ENCODE data around the gene PRPF19. TPM values are rescaled to one million over a fixed set of nuclear protein-coding genes. Genes with fewer than 3 reads are reported as not detected.

PRPF19 gene
- total and polyA plus RNA-seq, 2 of the 13 experiments (the other 11 are each of a cell fraction or from before 2014, with no cell fraction given) = 27.4 to 91.1 TPM

DNA sequence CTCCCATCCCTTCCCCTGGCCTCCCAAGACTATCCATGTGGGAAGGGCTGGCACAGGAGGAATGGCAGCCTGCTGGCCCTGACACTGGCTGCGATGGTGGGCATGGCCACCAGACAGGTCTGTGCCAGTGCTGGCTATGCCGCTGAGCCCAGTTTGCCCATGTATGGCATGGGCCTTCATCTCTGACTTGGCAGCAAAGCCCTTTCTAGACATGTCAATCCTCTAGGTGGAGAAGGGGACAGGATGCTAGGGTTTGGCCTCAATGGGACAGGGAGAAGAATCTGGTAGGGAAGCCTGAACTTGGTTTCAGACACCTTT is 30.3 kb downstream of the PRPF19 start:
- no peaks in the 10 kb centered on the region for H3K27me3 ChIP-seq (ENCODE audit: control insufficient read depth in 1 of 2, insufficient read depth in 2 of 2, low read length in 2 of 2)
- ChIA-PET POLR2A (no interaction called here), CTCF (ENCODE audit: low intra/inter-chr PET ratio, low total read pairs) (no interaction called here)
- peaks cover 47% of the 10 kb centered on the region for H3K4me1 ChIP-seq (ENCODE audit: insufficient read depth, low read length)
- no peaks in the 10 kb centered on the region for H3K9me3 ChIP-seq (ENCODE audit: low read length)
- in situ Hi-C loops (cut with HindIII; ENCODE audit: extremely low pct_ligation_motif_present, low pct_unique_long_range_greater_than_20kb) (no loop called here), intact Hi-C loops (cut with micrococcal nuclease; ENCODE audit: unreplicated experiment) (no loop called here)
- no peak overlapping the region for H3K4me2 ChIP-seq (ENCODE audit: low read depth, low read length)
- DNase-seq (ENCODE audit: low spot score) (no peak), ATAC-seq (no peak), FAIRE-seq (no peak)
- no peak overlapping the region for H3K4me3 ChIP-seq (replicated peaks in 1 of 3; ENCODE audit: insufficient read depth in 1 of 3, low read depth in 2 of 3, low read length in 3 of 3)
- no peaks in the 10 kb centered on the region for H3K79me2 ChIP-seq (ENCODE audit: insufficient read depth, low read length)
- WGBS (ENCODE audit: low lambda C conversion rate) = no CpG with 5 or more reads among the region's 2 CpGs
- H3K9ac ChIP-seq (ENCODE audit: insufficient read depth, low read depth, low read length) = no peak overlapping the region
- H3K27ac ChIP-seq (ENCODE audit: extremely low read length, insufficient read depth, low read length) = no peak overlapping the region
- 0 out of 2 replicates have a peak, but pooled peaks cover 3% of the 10 kb centered on the region for H4K20me1 ChIP-seq (ENCODE audit: insufficient read depth, low read length)
- no peak overlapping the region for H2AFZ ChIP-seq (ENCODE audit: low read length)
- BruUV-seq (replicated peaks) = no TSS peak
- peaks cover 0 to 1% of the 10 kb centered on the region in 2 experiments; a peak in 1 of 5 replicates for H3K36me3 ChIP-seq (replicated peaks in 1 of 2; ENCODE audit: control insufficient read depth in 1 of 2, insufficient read depth in 2 of 2, low read length in 2 of 2)
- no peak for TF ChIP-seq TSC22D2 (CRISPR knock-in tag; IDR thresholded peaks at IDR 0.05; ENCODE audit: borderline replicate concordance)
- TF ChIP-seq NCOR1 (IDR thresholded peaks at IDR 0.05; ENCODE audit: borderline replicate concordance, low read length) = no peak
- TF ChIP-seq GATA4 (IDR thresholded peaks at IDR 0.05; ENCODE audit: borderline replicate concordance, low read depth) = no peak
- TF ChIP-seq SIX1 (CRISPR knock-in tag; IDR thresholded peaks at IDR 0.05; ENCODE audit: borderline replicate concordance) = no peak
- no peak for TF ChIP-seq ZNF274 (CRISPR knock-in tag; IDR thresholded peaks at IDR 0.05)
- TF ChIP-seq, protein P1, sequence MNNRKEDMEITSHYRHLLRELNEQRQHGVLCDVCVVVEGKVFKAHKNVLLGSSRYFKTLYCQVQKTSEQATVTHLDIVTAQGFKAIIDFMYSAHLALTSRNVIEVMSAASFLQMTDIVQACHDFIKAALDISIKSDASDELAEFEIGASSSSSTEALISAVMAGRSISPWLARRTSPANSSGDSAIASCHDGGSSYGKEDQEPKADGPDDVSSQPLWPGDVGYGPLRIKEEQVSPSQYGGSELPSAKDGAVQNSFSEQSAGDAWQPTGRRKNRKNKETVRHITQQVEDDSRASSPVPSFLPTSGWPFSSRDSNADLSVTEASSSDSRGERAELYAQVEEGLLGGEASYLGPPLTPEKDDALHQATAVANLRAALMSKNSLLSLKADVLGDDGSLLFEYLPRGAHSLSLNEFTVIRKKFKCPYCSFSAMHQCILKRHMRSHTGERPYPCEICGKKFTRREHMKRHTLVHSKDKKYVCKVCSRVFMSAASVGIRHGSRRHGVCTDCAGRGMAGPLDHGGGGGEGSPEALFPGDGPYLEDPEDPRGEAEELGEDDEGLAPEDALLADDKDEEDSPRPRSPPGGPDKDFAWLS (CRISPR knock-in tag; IDR thresholded peaks at IDR 0.05; ENCODE audit: borderline replicate concordance) = no peak
- TF ChIP-seq, protein P2, sequence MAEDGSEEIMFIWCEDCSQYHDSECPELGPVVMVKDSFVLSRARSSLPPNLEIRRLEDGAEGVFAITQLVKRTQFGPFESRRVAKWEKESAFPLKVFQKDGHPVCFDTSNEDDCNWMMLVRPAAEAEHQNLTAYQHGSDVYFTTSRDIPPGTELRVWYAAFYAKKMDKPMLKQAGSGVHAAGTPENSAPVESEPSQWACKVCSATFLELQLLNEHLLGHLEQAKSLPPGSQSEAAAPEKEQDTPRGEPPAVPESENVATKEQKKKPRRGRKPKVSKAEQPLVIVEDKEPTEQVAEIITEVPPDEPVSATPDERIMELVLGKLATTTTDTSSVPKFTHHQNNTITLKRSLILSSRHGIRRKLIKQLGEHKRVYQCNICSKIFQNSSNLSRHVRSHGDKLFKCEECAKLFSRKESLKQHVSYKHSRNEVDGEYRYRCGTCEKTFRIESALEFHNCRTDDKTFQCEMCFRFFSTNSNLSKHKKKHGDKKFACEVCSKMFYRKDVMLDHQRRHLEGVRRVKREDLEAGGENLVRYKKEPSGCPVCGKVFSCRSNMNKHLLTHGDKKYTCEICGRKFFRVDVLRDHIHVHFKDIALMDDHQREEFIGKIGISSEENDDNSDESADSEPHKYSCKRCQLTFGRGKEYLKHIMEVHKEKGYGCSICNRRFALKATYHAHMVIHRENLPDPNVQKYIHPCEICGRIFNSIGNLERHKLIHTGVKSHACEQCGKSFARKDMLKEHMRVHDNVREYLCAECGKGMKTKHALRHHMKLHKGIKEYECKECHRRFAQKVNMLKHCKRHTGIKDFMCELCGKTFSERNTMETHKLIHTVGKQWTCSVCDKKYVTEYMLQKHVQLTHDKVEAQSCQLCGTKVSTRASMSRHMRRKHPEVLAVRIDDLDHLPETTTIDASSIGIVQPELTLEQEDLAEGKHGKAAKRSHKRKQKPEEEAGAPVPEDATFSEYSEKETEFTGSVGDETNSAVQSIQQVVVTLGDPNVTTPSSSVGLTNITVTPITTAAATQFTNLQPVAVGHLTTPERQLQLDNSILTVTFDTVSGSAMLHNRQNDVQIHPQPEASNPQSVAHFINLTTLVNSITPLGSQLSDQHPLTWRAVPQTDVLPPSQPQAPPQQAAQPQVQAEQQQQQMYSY (CRISPR knock-in tag; IDR thresholded peaks at IDR 0.05) = no peak
- TF ChIP-seq PRPF4 (IDR thresholded peaks at IDR 0.05; ENCODE audit: low read depth, low read length, poor library complexity, severe bottlenecking) = no peak
- no peak for TF ChIP-seq NKX3-1 (CRISPR knock-in tag; IDR thresholded peaks at IDR 0.05)
- TF ChIP-seq, protein P3, sequence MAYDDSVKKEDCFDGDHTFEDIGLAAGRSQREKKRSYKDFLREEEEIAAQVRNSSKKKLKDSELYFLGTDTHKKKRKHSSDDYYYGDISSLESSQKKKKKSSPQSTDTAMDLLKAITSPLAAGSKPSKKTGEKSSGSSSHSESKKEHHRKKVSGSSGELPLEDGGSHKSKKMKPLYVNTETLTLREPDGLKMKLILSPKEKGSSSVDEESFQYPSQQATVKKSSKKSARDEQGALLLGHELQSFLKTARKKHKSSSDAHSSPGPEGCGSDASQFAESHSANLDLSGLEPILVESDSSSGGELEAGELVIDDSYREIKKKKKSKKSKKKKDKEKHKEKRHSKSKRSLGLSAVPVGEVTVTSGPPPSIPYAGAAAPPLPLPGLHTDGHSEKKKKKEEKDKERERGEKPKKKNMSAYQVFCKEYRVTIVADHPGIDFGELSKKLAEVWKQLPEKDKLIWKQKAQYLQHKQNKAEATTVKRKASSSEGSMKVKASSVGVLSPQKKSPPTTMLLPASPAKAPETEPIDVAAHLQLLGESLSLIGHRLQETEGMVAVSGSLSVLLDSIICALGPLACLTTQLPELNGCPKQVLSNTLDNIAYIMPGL (CRISPR knock-in tag; IDR thresholded peaks at IDR 0.05; ENCODE audit: borderline replicate concordance in 1 of 2, low read depth in 1 of 2) = no peak
- TF ChIP-seq ZNF20 (CRISPR knock-in tag; IDR thresholded peaks at IDR 0.05) = no peak
- TF ChIP-seq, protein P4, sequence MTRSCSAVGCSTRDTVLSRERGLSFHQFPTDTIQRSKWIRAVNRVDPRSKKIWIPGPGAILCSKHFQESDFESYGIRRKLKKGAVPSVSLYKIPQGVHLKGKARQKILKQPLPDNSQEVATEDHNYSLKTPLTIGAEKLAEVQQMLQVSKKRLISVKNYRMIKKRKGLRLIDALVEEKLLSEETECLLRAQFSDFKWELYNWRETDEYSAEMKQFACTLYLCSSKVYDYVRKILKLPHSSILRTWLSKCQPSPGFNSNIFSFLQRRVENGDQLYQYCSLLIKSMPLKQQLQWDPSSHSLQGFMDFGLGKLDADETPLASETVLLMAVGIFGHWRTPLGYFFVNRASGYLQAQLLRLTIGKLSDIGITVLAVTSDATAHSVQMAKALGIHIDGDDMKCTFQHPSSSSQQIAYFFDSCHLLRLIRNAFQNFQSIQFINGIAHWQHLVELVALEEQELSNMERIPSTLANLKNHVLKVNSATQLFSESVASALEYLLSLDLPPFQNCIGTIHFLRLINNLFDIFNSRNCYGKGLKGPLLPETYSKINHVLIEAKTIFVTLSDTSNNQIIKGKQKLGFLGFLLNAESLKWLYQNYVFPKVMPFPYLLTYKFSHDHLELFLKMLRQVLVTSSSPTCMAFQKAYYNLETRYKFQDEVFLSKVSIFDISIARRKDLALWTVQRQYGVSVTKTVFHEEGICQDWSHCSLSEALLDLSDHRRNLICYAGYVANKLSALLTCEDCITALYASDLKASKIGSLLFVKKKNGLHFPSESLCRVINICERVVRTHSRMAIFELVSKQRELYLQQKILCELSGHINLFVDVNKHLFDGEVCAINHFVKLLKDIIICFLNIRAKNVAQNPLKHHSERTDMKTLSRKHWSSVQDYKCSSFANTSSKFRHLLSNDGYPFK (CRISPR knock-in tag; IDR thresholded peaks at IDR 0.05; ENCODE audit: borderline replicate concordance) = no peak
- no peak for TF ChIP-seq CCAR2 (optimal IDR thresholded peaks at IDR 0.05; ENCODE audit: low read depth, low read length)
- TF ChIP-seq IRF2 (CRISPR knock-in tag; IDR thresholded peaks at IDR 0.05) = no peak
- TF ChIP-seq ZNF749 (CRISPR knock-in tag; IDR thresholded peaks at IDR 0.05; ENCODE audit: borderline replicate concordance) = no peak

All from HepG2 (cell line).